ENCODE data around the gene LRP1.

LRP1 gene

GRCh38 chr12:57207731-57208630 is 79.7 kb downstream of the LRP1 start:
- Histone ChIP-seq H3K27me3 (ENCODE audit: insufficient read depth, poor library complexity, severe bottlenecking) (no peaks in the 10 kb centered on the region), H3K4me3 (replicated peaks; ENCODE audit: insufficient read depth, low read length) (no peak overlapping the region), H3K27ac (replicated peaks) (no peak overlapping the region)
- no peak for DNase-seq (ENCODE audit: low read depth in 1 of 2, low spot score in 1 of 2)
- TF ChIP-seq CTCF (IDR thresholded peaks at IDR 0.05; ENCODE audit: insufficient read depth, low read length), result no peak

- DNase-seq (ENCODE audit: low read depth in 1 of 2, low spot score in 1 of 2), result no peak
- H3K4me3 ChIP-seq (replicated peaks; ENCODE audit: insufficient read depth, low read length), result no peak overlapping the region
- H3K27ac ChIP-seq (replicated peaks), result no peak overlapping the region
- TF ChIP-seq, protein P1, sequence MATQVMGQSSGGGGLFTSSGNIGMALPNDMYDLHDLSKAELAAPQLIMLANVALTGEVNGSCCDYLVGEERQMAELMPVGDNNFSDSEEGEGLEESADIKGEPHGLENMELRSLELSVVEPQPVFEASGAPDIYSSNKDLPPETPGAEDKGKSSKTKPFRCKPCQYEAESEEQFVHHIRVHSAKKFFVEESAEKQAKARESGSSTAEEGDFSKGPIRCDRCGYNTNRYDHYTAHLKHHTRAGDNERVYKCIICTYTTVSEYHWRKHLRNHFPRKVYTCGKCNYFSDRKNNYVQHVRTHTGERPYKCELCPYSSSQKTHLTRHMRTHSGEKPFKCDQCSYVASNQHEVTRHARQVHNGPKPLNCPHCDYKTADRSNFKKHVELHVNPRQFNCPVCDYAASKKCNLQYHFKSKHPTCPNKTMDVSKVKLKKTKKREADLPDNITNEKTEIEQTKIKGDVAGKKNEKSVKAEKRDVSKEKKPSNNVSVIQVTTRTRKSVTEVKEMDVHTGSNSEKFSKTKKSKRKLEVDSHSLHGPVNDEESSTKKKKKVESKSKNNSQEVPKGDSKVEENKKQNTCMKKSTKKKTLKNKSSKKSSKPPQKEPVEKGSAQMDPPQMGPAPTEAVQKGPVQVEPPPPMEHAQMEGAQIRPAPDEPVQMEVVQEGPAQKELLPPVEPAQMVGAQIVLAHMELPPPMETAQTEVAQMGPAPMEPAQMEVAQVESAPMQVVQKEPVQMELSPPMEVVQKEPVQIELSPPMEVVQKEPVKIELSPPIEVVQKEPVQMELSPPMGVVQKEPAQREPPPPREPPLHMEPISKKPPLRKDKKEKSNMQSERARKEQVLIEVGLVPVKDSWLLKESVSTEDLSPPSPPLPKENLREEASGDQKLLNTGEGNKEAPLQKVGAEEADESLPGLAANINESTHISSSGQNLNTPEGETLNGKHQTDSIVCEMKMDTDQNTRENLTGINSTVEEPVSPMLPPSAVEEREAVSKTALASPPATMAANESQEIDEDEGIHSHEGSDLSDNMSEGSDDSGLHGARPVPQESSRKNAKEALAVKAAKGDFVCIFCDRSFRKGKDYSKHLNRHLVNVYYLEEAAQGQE (IDR thresholded peaks at IDR 0.05; ENCODE audit: insufficient replicate concordance, low read depth), result no peak
- TF ChIP-seq SPI1 (IDR thresholded peaks at IDR 0.05; ENCODE audit: borderline replicate concordance, low read depth), result no peak
- no peak for TF ChIP-seq GABPA (IDR thresholded peaks at IDR 0.05; ENCODE audit: low read depth)
- TF ChIP-seq POLR2AphosphoS5 (IDR thresholded peaks at IDR 0.05; ENCODE audit: low read depth), result no peak
- TF ChIP-seq CTCF (IDR thresholded peaks at IDR 0.05; ENCODE audit: insufficient read depth, low read length), result no peak
- no peaks in the 10 kb centered on the region for H3K27me3 ChIP-seq (ENCODE audit: insufficient read depth, poor library complexity, severe bottlenecking)
Measured at GRCh38 chr12:57208631-57209282, 80.5 kb downstream of the LRP1 start.

DNA sequence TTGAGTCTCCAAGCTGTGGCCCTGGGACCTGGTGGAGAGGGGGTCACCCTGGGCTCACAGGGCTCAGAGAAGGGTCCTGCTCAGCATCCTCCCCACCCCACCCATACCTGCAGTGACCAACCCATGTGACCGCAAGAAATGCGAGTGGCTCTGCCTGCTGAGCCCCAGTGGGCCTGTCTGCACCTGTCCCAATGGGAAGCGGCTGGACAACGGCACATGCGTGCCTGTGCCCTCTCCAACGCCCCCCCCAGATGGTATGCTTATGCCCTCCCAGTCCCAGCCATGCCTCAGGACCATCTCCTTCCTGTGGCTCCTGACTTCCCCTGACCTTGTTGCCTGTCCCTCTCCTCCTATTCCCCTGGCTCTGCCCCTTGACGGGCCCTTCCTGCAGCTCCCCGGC is 81.6 kb downstream of the LRP1 start:
- TF ChIP-seq, protein P1 (IDR thresholded peaks at IDR 0.05; ENCODE audit: insufficient replicate concordance, low read depth), result no peak
- TF ChIP-seq POLR2AphosphoS5 (IDR thresholded peaks at IDR 0.05; ENCODE audit: low read depth), result no peak
- no peak for TF ChIP-seq GABPA (IDR thresholded peaks at IDR 0.05; ENCODE audit: low read depth)
- TF ChIP-seq CTCF (IDR thresholded peaks at IDR 0.05; ENCODE audit: insufficient read depth, low read length), result no peak
- no peak for TF ChIP-seq SPI1 (IDR thresholded peaks at IDR 0.05; ENCODE audit: borderline replicate concordance, low read depth)
- no peak for DNase-seq (ENCODE audit: low read depth in 1 of 2, low spot score in 1 of 2)
- no peak overlapping the region for H3K4me3 ChIP-seq (replicated peaks; ENCODE audit: insufficient read depth, low read length)
- H3K27ac ChIP-seq (replicated peaks), result no peak overlapping the region
- H3K27me3 ChIP-seq (ENCODE audit: insufficient read depth, poor library complexity, severe bottlenecking), result peaks cover 6% of the 10 kb centered on the region
